ENCODE measurements around the gene UGT1A3.

- TF ChIP-seq CTCF (IDR thresholded peaks at IDR 0.05; ENCODE audit: insufficient read depth, low read length) (no peak), POLR2AphosphoS5 (IDR thresholded peaks at IDR 0.05; ENCODE audit: low read depth) (no peak), REST (IDR thresholded peaks at IDR 0.05; ENCODE audit: insufficient replicate concordance, low read depth) (no peak), GABPA (IDR thresholded peaks at IDR 0.05; ENCODE audit: low read depth) (no peak)
These were observed 62.5 kb downstream of the UGT1A3 start for GRCh38 chr2:233791151-233791882.
